OCI-LY1 (cell line): ENCODE results near the gene SOWAHB.

ENCODE experiments used
- EZH2 ChIP-seq: fragments of 200-600 bp; sonication (generic), shearing (Covaris generic); IDR thresholded peaks from 2 replicates; pipeline ENCODE4 v1.8.0; 2017; ENCODE audit warnings: borderline replicate concordance, mixed run types, mild to moderate bottlenecking, antibody characterized with exemption, low read length, moderate library complexity, mixed read lengths
- TF ChIP-seq, protein P1 (sequence below): fragments of 200-600 bp; sonication (generic), shearing (Covaris generic); IDR thresholded peaks from 2 replicates; pipeline ENCODE4 v1.5.1; 2017; ENCODE audit warnings: mild to moderate bottlenecking, antibody characterized with exemption, low read length, moderate library complexity, mixed read lengths

DNA sequence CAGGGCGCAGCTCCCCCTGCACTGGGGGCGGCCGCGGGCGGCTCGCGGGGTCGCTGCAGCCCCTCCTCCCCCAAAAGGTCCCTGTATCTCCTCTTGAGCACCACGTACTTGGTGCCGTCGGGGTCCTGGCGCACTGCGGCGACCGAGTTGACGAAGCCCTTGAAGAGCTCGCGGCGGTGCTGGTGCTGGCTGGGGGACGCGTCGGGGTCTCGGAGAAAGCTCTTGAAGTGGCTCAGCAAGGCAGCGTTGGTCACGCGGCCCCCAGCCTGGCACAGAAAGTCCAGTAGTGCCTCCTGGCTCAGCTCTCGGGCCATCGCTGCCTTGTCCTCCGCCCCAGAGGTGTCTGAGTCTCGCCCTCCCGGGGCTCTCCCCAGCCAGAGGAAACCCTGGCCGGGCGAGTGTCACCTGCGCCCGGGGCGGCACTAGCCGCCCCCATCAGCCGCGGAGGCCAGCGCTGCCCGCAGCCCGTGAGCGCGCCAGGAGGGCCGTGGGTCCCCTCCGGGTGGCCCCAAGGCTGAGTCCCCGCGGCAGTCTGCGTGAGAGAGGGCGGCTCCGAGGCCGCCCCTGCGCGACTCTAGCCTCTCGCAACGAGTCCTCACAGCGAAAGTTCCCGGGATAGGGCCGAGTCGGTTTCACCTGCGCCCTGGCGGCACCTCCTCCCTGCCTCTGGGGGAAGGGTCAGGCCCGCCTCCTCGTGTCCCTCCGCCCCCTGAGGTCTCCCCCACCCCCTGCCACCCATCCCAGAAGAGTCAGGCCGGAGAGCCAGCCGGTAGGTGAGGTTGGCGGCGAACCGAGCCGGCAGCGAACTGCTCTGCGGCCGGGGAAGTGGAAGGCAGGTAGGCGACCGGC is at the start of gene SOWAHB:
- TF ChIP-seq, protein P1, sequence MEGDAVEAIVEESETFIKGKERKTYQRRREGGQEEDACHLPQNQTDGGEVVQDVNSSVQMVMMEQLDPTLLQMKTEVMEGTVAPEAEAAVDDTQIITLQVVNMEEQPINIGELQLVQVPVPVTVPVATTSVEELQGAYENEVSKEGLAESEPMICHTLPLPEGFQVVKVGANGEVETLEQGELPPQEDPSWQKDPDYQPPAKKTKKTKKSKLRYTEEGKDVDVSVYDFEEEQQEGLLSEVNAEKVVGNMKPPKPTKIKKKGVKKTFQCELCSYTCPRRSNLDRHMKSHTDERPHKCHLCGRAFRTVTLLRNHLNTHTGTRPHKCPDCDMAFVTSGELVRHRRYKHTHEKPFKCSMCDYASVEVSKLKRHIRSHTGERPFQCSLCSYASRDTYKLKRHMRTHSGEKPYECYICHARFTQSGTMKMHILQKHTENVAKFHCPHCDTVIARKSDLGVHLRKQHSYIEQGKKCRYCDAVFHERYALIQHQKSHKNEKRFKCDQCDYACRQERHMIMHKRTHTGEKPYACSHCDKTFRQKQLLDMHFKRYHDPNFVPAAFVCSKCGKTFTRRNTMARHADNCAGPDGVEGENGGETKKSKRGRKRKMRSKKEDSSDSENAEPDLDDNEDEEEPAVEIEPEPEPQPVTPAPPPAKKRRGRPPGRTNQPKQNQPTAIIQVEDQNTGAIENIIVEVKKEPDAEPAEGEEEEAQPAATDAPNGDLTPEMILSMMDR = no peak
- no peak for TF ChIP-seq EZH2
